Measurements from ENCODE around the gene MYZAP.
"Not testable (repeated sequence)": the region's sequence is repeated elsewhere in the genome, so short reads cannot be mapped to it uniquely, and the experiment has no call there.

MYZAP gene

DNA sequence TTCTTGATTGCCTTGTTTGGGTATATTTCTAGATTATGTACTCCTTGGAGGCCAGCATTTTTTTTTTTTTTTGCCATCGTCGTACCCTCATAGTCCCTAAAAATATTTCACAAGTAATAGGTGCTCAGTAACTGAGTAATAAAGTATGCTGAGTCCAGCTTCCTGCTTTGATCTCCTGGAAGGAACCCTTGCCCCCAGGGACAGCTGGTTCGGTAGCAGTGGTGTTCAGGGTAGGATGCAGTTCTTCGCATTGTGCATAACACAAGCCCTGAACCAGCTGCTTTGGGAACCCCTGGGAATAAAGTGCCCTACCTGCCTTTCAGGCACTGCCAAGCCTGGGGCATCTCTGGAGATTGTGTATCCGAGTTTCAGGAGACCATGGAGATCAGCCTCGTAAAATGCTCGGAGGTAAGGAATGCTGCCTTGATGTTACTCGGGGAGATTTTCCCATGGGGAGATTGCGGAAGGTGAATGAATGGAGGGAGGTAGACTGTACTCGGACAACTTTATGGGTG lies 7.6 kb downstream of the MYZAP start:
- DNase-seq (ENCODE audit: low spot score in 2 of 2) (no peak), ATAC-seq (replicated peaks; ENCODE audit: extremely low read depth, poor library complexity, severe bottlenecking) (no peak)
- no peak overlapping the region for H3K27ac Mint-ChIP-seq (ENCODE audit: low read depth)
- no peaks in the 10 kb centered on the region for H3K9me3 Mint-ChIP-seq
- no peaks in the 10 kb centered on the region for H3K36me3 Mint-ChIP-seq (ENCODE audit: insufficient read depth)
- peaks cover 53% of the 10 kb centered on the region for H3K27me3 Mint-ChIP-seq
- H3K4me3 Mint-ChIP-seq, result no peak overlapping the region
- H3K4me1 Mint-ChIP-seq, result no peaks in the 10 kb centered on the region

DNA sequence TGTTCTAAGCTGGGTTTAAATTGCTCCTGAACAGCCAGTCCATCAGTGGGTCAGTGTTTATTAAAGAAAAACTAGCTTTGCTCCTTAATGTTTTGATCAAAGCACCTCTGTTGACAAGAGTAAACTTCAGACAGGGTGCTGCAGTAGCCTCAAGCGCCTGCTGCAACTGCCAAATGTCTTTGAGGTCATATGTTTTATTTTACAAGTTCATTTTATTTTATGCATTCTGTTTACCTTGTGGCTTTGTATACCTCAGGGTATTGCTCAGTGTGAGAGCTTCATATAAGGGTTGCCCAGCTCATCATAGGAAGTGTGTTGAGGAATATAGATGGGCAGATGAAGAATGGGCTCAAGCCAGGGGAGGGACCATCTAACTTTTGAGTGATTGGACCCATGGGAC lies 8.5 kb downstream of the MYZAP start:
- ATAC-seq (replicated peaks; ENCODE audit: extremely low read depth, poor library complexity, severe bottlenecking), result no peak
- no peak overlapping the region for H3K27ac Mint-ChIP-seq (ENCODE audit: low read depth)
- H3K9me3 Mint-ChIP-seq, result no peaks in the 10 kb centered on the region
- DNase-seq (ENCODE audit: low spot score in 2 of 2), result no peak
- no peaks in the 10 kb centered on the region for H3K36me3 Mint-ChIP-seq (ENCODE audit: insufficient read depth)
- no peak overlapping the region for H3K4me3 Mint-ChIP-seq
- H3K4me1 Mint-ChIP-seq, result no peaks in the 10 kb centered on the region
- H3K27me3 Mint-ChIP-seq, result peaks cover 62% of the 10 kb centered on the region

DNA sequence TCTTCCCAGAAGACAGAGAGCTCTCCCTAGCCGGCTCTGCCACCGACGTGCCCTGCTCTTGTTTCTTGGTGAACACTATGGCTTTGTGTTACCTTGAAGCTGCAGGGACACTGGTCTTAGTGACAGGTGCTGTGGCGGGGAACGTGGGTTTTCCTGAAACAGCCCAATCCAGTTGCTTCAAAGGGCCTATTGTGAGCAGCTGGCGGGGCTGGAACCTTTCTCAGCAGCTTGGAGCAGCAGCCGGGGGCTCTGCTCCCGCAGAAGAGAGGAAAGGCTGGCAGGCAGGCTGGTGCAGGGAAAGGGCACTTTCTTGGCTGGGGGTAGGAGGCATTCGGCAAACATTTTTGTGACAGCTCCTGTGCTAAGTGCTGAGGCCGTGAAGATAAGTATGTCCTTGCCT lies 12.8 kb downstream of the MYZAP start:
- no peak overlapping the region for H3K27ac Mint-ChIP-seq (ENCODE audit: low read depth)
- no peaks in the 10 kb centered on the region for H3K9me3 Mint-ChIP-seq

DNA sequence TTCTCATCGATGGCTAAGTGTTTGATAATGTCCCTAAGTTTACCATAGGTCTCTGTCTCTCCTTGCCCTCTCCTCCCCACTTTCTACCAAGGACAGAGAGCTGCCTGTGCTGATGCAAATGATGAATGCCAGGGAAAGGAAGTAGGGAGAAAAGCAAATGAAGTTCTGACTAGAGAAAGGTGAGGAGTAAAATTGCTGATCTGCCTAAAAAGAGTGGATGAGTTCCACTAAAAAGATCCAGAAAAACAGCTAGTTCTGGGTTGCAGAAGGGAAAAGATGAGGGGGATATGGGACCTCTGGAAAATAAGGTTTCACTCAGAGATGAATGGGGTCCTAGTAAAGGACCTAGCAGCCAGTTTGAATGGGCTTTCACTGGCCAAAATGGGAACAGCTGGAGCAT lies 13.8 kb downstream of the MYZAP start:
- Mint-ChIP-seq H3K4me1 (no peaks in the 10 kb centered on the region), H3K36me3 (ENCODE audit: insufficient read depth) (no peaks in the 10 kb centered on the region), H3K27ac (ENCODE audit: low read depth) (no peak overlapping the region), H3K4me3 (no peak overlapping the region), H3K9me3 (no peaks in the 10 kb centered on the region), H3K27me3 (peaks cover 53% of the 10 kb centered on the region)
- DNase-seq (ENCODE audit: low spot score in 2 of 2) (no peak), ATAC-seq (replicated peaks; ENCODE audit: extremely low read depth, poor library complexity, severe bottlenecking) (no peak)

More for the DNA sequence above, 12.8 kb downstream of the MYZAP start:
- no peak overlapping the region for H3K4me3 Mint-ChIP-seq
- H3K27me3 Mint-ChIP-seq, result peaks cover 56% of the 10 kb centered on the region
- no peak for ATAC-seq (replicated peaks; ENCODE audit: extremely low read depth, poor library complexity, severe bottlenecking)
- no peak for DNase-seq (ENCODE audit: low spot score in 2 of 2)
- no peaks in the 10 kb centered on the region for H3K4me1 Mint-ChIP-seq
- no peaks in the 10 kb centered on the region for H3K36me3 Mint-ChIP-seq (ENCODE audit: insufficient read depth)

DNA sequence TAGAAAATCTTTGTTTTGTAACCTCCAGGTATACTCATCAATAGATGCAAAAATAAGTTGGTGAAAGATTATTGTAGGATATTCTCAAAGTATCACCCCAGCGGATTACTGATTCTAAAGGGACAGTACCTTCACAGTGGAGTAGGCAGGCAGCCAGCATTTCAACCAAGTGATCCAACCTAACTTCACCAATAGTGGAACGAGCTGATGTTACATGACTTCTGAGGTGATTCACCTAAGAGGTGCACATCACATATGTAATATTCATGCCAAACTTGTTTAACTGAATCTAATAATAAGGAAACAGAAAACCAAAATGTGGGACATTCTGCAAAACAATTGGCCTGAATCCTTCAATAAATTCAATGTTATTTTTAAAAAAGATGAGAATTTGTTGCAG lies 14.3 kb downstream of the MYZAP start:
- Mint-ChIP-seq H3K4me3 (no peak overlapping the region), H3K36me3 (ENCODE audit: insufficient read depth) (no peaks in the 10 kb centered on the region), H3K9me3 (no peaks in the 10 kb centered on the region), H3K27me3 (peaks cover 52% of the 10 kb centered on the region), H3K27ac (ENCODE audit: low read depth) (no peak overlapping the region), H3K4me1 (no peaks in the 10 kb centered on the region)
- no peak for DNase-seq (ENCODE audit: low spot score in 2 of 2)
- ATAC-seq (replicated peaks; ENCODE audit: extremely low read depth, poor library complexity, severe bottlenecking), result no peak

DNA sequence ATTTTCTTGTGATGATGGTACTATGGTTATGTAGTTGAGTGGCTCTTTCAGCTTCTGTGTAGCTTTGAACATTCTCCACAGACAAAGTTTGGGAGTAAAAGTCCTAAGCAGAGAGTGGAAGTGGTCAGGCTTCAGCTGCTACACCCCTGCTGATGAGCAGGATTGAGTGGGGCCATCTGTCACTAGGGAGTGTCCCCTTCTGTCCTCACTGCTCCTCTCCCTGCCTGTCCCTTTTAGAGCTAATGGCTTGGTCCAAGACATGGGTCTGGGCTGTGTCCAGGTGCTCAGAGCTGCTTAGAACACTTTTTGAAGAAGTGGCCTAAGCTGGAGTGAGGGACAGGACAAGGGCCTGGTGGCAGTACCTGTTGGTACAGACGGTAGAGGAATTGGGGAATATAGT lies 15.1 kb downstream of the MYZAP start:
- DNase-seq (ENCODE audit: low spot score in 2 of 2) (no peak), ATAC-seq (replicated peaks; ENCODE audit: extremely low read depth, poor library complexity, severe bottlenecking) (no peak)
- Mint-ChIP-seq H3K27ac (ENCODE audit: low read depth) (no peak overlapping the region), H3K9me3 (no peaks in the 10 kb centered on the region), H3K4me1 (no peaks in the 10 kb centered on the region), H3K36me3 (ENCODE audit: insufficient read depth) (no peaks in the 10 kb centered on the region), H3K27me3 (peaks cover 44% of the 10 kb centered on the region), H3K4me3 (no peak overlapping the region)

DNA sequence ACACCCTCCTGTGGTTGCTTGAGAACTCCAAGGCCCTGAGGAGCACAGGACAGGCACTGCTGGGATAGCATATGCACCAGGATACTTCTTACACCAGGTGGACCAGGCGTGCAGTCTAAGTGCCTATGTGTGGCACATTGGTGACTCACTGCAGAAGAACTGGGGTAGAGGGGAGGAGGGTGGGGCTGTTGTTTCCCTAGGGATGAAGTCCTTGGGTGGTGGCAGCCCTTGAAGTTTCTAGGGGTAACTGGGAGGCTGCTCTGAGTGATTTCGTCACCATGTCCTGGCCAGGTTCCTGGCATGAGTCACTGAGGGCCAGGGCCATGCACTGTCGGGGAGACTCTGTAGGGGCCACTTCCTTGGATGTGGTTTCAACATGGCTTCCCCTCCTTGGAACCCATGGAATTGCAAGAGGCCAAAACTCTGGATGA lies 15.9 kb downstream of the MYZAP start:
- Mint-ChIP-seq H3K27ac (ENCODE audit: low read depth) (no peak overlapping the region), H3K4me1 (no peaks in the 10 kb centered on the region), H3K4me3 (no peak overlapping the region), H3K27me3 (peaks cover 37% of the 10 kb centered on the region), H3K9me3 (no peaks in the 10 kb centered on the region), H3K36me3 (ENCODE audit: insufficient read depth) (no peaks in the 10 kb centered on the region)
- DNase-seq (ENCODE audit: low spot score in 2 of 2), result no peak
- no peak for ATAC-seq (replicated peaks; ENCODE audit: extremely low read depth, poor library complexity, severe bottlenecking)

DNA sequence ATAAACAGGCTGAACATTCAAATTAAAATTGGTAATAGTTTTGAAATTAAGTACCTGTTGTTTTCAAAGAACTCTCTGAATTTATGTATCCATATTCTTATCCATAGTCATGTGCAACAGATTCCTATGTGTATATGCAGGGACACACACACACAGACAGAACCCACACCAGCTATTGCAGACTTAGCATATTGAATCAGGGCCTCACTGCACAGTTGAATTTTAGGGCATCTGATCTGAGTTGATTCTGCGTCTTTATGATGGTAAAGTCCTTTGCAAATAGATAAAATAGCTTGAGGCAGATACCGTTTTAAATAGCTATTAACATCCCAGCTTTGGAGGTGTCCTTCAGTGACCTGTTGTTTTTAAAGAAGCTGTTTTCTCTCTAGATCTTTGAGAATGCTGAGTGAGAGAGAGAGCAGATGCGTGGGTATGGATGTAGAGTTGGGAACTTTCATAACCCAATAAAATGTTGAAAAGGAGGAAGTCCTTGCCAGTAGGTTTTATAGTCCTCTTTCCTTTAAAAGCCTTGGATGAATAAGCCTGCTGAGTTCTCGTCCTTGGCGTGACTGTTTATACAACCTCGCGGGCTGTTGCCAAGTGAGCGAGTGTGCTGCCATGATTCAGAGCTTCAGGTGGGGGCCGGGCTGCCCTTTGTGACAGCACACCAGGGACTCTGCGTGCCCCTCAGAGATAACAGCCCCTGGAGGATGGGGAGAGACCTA lies 18.3 kb downstream of the MYZAP start:
- Mint-ChIP-seq H3K27ac (ENCODE audit: low read depth) (no peak overlapping the region), H3K4me1 (no peaks in the 10 kb centered on the region), H3K4me3 (no peak overlapping the region), H3K27me3 (peaks cover 22% of the 10 kb centered on the region), H3K36me3 (ENCODE audit: insufficient read depth) (no peaks in the 10 kb centered on the region), H3K9me3 (no peaks in the 10 kb centered on the region)
- ATAC-seq (replicated peaks; ENCODE audit: extremely low read depth, poor library complexity, severe bottlenecking), result no peak
- DNase-seq (ENCODE audit: low spot score in 2 of 2), result no peak

DNA sequence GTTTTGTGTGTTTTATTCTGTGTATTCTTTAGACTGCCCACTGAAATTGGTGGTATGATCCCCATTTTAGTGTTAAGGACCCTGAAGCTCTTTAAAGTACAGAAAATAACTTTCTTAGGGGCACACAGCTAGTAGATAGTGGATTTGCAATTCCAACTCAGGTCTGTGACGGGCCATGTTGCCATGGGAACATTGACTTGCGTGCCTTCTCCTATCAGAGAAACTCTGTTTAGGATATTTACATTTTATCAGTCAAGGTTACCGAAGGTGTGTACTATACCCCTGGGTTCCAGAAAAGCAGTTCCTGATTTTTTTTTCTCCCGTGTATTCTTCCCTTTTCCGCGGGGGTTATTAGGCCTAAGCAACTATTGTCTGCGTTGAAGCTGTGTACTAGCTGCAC lies 19.4 kb downstream of the MYZAP start:
- DNase-seq (ENCODE audit: low spot score in 2 of 2) (no peak), ATAC-seq (replicated peaks; ENCODE audit: extremely low read depth, poor library complexity, severe bottlenecking) (no peak)
- Mint-ChIP-seq H3K27me3 (peaks cover 11% of the 10 kb centered on the region), H3K4me3 (no peak overlapping the region), H3K27ac (ENCODE audit: low read depth) (no peak overlapping the region), H3K36me3 (ENCODE audit: insufficient read depth) (no peaks in the 10 kb centered on the region), H3K4me1 (no peaks in the 10 kb centered on the region), H3K9me3 (no peaks in the 10 kb centered on the region)

DNA sequence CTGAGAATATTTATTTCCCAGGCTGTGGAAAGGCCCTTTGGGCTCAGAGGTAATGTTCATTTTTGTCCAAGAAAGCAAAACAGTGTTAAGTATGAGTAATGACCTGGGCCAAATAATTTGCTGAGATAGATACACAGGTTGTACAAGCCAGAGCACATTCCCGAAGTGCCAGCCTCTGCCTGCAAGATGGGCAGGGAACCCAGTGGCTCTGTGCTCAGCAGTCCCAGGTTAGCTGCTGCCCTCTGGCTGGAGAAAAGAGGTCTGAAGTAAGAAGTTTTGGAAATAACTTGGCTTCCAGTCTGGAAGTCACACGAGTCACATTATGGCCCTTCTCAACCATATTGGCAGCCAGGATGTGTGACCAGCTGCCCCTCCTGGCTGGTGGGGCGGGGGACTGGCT lies 20.2 kb downstream of the MYZAP start:
- no peaks in the 10 kb centered on the region for H3K9me3 Mint-ChIP-seq
- peaks cover 2% of the 10 kb centered on the region for H3K27me3 Mint-ChIP-seq
- H3K27ac Mint-ChIP-seq (ENCODE audit: low read depth), result no peak overlapping the region
- ATAC-seq (replicated peaks; ENCODE audit: extremely low read depth, poor library complexity, severe bottlenecking), result no peak
- no peaks in the 10 kb centered on the region for H3K36me3 Mint-ChIP-seq (ENCODE audit: insufficient read depth)
- no peak overlapping the region for H3K4me3 Mint-ChIP-seq
- no peaks in the 10 kb centered on the region for H3K4me1 Mint-ChIP-seq
- no peak for DNase-seq (ENCODE audit: low spot score in 2 of 2)

DNA sequence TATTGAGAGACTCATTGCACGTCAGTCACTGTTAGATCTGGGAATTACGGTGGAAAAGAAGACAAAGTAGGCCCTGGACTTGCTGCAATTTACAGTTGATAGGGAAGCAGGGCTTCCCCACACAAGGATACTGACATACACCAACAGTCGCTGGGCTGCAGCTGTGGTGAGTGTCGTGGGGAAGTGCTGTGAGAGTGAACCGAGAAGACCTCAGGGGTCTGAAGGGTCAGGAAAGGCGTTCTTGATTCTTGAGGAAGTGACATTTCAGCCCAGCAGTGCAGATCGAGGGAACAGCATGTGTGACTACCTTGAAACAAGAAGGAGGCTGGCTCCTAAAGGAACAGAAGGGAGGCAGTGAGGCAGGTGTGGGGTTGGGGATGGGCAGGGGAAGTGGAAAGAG lies 22.5 kb downstream of the MYZAP start:
- H3K36me3 Mint-ChIP-seq (ENCODE audit: insufficient read depth), result no peaks in the 10 kb centered on the region
- H3K27me3 Mint-ChIP-seq, result no peaks in the 10 kb centered on the region
- H3K27ac Mint-ChIP-seq (ENCODE audit: low read depth), result no peak overlapping the region
- H3K4me1 Mint-ChIP-seq, result no peaks in the 10 kb centered on the region
- no peak overlapping the region for H3K4me3 Mint-ChIP-seq
- H3K9me3 Mint-ChIP-seq, result no peaks in the 10 kb centered on the region
- ATAC-seq (replicated peaks; ENCODE audit: extremely low read depth, poor library complexity, severe bottlenecking) (no peak), DNase-seq (ENCODE audit: low spot score in 2 of 2) (no peak)

DNA sequence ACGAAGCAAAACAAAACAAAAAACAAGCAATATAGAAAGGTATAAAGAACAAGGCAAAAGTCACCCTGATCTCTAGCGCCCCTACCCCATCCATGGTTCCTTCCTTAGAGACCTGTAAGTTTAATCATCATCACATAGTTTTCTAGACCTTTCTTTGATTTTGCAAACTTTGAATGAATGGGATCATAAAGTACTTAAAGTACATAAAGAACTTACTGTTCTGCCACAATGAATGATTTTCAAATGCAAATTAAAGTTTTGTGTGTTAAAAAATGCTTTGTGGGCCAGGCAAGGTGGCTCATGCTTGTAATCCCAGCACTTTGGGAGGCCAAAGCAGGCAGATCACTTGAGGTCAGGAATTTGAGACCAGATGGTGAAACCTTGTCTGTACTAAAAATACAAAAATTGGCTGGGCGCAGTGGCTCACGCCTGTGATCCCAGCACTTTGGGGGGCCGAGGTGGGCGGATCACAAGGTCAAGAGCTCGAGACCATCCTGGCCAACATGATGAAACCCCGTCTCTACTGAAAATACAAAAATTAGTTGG lies 24.3 kb downstream of the MYZAP start:
- not testable (repeated sequence) for H3K36me3 Mint-ChIP-seq (ENCODE audit: insufficient read depth); ATAC-seq (replicated peaks; ENCODE audit: extremely low read depth, poor library complexity, severe bottlenecking); H3K27ac Mint-ChIP-seq (ENCODE audit: low read depth); DNase-seq (ENCODE audit: low spot score in 2 of 2); H3K4me1 Mint-ChIP-seq; H3K4me3 Mint-ChIP-seq; H3K9me3 Mint-ChIP-seq
- H3K27me3 Mint-ChIP-seq, result peaks cover 15% of the 10 kb centered on the region

DNA sequence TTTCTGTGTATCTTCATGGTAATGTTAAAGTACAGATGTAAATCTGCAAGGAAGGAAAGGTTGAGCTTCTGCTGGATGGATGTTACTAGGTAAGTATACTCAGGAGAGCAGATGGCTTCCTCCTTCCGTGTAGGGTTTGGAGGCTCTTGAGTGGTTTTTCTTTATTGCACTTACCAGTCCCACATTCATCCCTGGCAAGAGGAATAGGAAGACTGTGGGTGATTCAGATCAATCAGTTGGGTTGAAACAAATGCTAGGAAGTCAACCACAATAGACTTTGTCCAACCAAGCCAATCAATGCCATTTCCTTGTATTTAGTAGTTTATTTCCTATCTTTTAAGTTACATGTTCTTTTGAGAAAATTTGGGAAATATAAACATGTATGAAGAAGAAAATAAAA lies 26.6 kb downstream of the MYZAP start:
- Mint-ChIP-seq H3K4me3 (no peak overlapping the region), H3K27me3 (peaks cover 27% of the 10 kb centered on the region), H3K36me3 (ENCODE audit: insufficient read depth) (no peaks in the 10 kb centered on the region), H3K4me1 (no peaks in the 10 kb centered on the region), H3K27ac (ENCODE audit: low read depth) (no peak overlapping the region), H3K9me3 (no peaks in the 10 kb centered on the region)
- DNase-seq (ENCODE audit: low spot score in 2 of 2) (no peak), ATAC-seq (replicated peaks; ENCODE audit: extremely low read depth, poor library complexity, severe bottlenecking) (no peak)
